Neural progenitor cell (in vitro differentiated cells): ENCODE data around the gene CYP26B1. TPM values are rescaled to one million over a fixed set of nuclear protein-coding genes. Genes with fewer than 3 reads are reported as not detected.

Experiments
- DNase-seq: peaks from one replicate; pipeline ENCODE4 v3.0.0-alpha.2; 2016; ENCODE audit warnings: low spot score
- H2AFZ ChIP-seq: fragments of 200-600 bp; sonication (generic); replicated peaks from 2 replicates; pipeline ENCODE4 v1.6.1; 2016; ENCODE audit warnings: antibody characterized with exemption
- H3F3A ChIP-seq: fragments of 200-600 bp; sonication (generic); 2 replicates; pipeline ENCODE4 v1.6.1; 2016; ENCODE audit warnings: antibody characterized with exemption, low read depth
- H3K27ac ChIP-seq: fragments of 200-600 bp; sonication (generic); 2 replicates; pipeline ENCODE4 v1.5.1; 2016; ENCODE audit warnings: mild to moderate bottlenecking
- H3K27me3 ChIP-seq: fragments of 200-600 bp; sonication (generic); 2 replicates; pipeline ENCODE4 v1.6.1; 2016; ENCODE audit warnings: mild to moderate bottlenecking, moderate library complexity
- H3K36me3 ChIP-seq: fragments of 200-600 bp; sonication (generic); 2 replicates; pipeline ENCODE4 v1.5.1; 2016
- H3K4me1 ChIP-seq: fragments of 200-600 bp; sonication (generic); 2 replicates; pipeline ENCODE4 v1.6.1; 2016; ENCODE audit warnings: mixed run types
- H3K4me2 ChIP-seq: fragments of 200-600 bp; sonication (generic); 2 replicates; pipeline ENCODE4 v1.6.1; 2016
- H3K4me3 ChIP-seq: fragments of 200-600 bp; sonication (generic); 2 replicates; pipeline ENCODE4 v1.5.1; 2016
- H3K79me2 ChIP-seq: fragments of 200-600 bp; sonication (generic); 2 replicates; pipeline ENCODE4 v1.6.1; 2016; ENCODE audit warnings: low read depth
- H3K9ac ChIP-seq: fragments of 200-600 bp; sonication (generic); 2 replicates; pipeline ENCODE4 v1.6.1; 2016
- H3K9me3 ChIP-seq: fragments of 200-600 bp; sonication (generic); 2 replicates; pipeline ENCODE4 v1.5.1; 2016; ENCODE audit warnings: low read depth
- H4K20me1 ChIP-seq: fragments of 200-600 bp; sonication (generic); 2 replicates; pipeline ENCODE4 v1.6.1; 2016; ENCODE audit warnings: low read depth
- H3K27ac Mint-ChIP-seq: 3 replicates; pipeline ENCODE4 v1.8.0; 2021; ENCODE audit warnings: mixed read lengths
- H3K27me3 Mint-ChIP-seq: 2 replicates; pipeline ENCODE4 v1.8.0; 2022; ENCODE audit warnings: low read depth, mild to moderate bottlenecking, inconsistent platforms, moderate library complexity, mixed read lengths; ENCODE audit not compliant: insufficient read depth
- H3K36me3 Mint-ChIP-seq: 3 replicates; pipeline ENCODE4 v1.8.0; 2021; ENCODE audit warnings: mixed read lengths
- H3K4me1 Mint-ChIP-seq: 3 replicates; pipeline ENCODE4 v1.8.0; 2021; ENCODE audit warnings: mixed read lengths
- H3K4me3 Mint-ChIP-seq: 3 replicates; pipeline ENCODE4 v1.8.0; 2021; ENCODE audit warnings: mild to moderate bottlenecking, moderate library complexity, mixed read lengths
- H3K9me3 Mint-ChIP-seq: 3 replicates; pipeline ENCODE4 v1.8.0; 2020; ENCODE audit warnings: mixed read lengths
- EZH2 ChIP-seq: fragments of 200-600 bp; sonication (generic); IDR thresholded peaks from 2 replicates; pipeline ENCODE4 v1.6.1; 2017; ENCODE audit warnings: antibody characterized with exemption, mild to moderate bottlenecking, moderate library complexity
- EZH2phosphoT487 ChIP-seq: fragments of 200-600 bp; sonication (generic); IDR thresholded peaks from 2 replicates; pipeline ENCODE4 v1.6.1; 2017; ENCODE audit warnings: antibody characterized with exemption
- total RNA-seq: library from RNA; depleted of rRNA; stranded (reverse); fragments of >200 nt; gene quantifications from 2 replicates; pipeline ENCODE4 v1.2.3, GENCODE V29; 2015; ENCODE audit warnings: low replicate concordance
- TF ChIP-seq, protein P1 (sequence below): fragments of 200-600 bp; sonication (generic); IDR thresholded peaks from 2 replicates; pipeline ENCODE4 v1.5.1; 2017; ENCODE audit warnings: antibody characterized with exemption, mild to moderate bottlenecking

The CYP26B1 gene
- total RNA-seq, 1 donor from 2014 or later, result 0.21 TPM

DNA sequence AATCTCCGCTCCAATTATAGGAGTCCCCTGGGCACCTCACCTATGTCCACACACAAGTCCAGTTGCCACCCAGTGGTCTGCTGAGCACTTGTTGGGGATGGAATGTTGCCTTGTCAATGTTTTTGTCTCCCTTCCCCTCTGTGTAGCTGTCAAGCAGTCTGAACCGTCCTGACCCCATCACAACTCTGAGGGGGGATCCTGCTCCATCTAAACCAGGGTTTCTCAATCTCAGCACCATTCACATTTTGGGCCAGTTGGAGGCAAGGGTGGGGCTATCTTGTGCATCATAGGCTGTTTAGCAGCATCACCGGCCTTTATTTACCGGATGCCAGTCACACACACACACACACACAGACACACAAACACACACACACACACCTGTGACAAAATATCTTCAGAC is 53.0 kb downstream of the CYP26B1 start:
- no peak overlapping the region for H3K4me2 ChIP-seq
- H3K27me3 Mint-ChIP-seq, result peaks cover 4% of the 10 kb centered on the region
- no peak overlapping the region for H3K4me3 Mint-ChIP-seq
- no peaks in the 10 kb centered on the region for H3K79me2 ChIP-seq
- H3K27me3 ChIP-seq, result no peaks in the 10 kb centered on the region
- no peaks in the 10 kb centered on the region for H3K9me3 ChIP-seq
- H2AFZ ChIP-seq, result no peak overlapping the region
- H4K20me1 ChIP-seq, result no peaks in the 10 kb centered on the region
- H3K36me3 ChIP-seq, result no peaks in the 10 kb centered on the region
- H3K9me3 Mint-ChIP-seq, result no peaks in the 10 kb centered on the region
- DNase-seq, result no peak
- no peak overlapping the region for H3K9ac ChIP-seq
- H3K4me1 ChIP-seq, result no peaks in the 10 kb centered on the region
- TF ChIP-seq, protein P1, sequence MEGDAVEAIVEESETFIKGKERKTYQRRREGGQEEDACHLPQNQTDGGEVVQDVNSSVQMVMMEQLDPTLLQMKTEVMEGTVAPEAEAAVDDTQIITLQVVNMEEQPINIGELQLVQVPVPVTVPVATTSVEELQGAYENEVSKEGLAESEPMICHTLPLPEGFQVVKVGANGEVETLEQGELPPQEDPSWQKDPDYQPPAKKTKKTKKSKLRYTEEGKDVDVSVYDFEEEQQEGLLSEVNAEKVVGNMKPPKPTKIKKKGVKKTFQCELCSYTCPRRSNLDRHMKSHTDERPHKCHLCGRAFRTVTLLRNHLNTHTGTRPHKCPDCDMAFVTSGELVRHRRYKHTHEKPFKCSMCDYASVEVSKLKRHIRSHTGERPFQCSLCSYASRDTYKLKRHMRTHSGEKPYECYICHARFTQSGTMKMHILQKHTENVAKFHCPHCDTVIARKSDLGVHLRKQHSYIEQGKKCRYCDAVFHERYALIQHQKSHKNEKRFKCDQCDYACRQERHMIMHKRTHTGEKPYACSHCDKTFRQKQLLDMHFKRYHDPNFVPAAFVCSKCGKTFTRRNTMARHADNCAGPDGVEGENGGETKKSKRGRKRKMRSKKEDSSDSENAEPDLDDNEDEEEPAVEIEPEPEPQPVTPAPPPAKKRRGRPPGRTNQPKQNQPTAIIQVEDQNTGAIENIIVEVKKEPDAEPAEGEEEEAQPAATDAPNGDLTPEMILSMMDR, result no peak
- TF ChIP-seq EZH2phosphoT487 (no peak), EZH2 (no peak)
- no peak overlapping the region for H3K27ac Mint-ChIP-seq
- H3K4me1 Mint-ChIP-seq, result peaks cover 3% of the 10 kb centered on the region
- no peaks in the 10 kb centered on the region for H3F3A ChIP-seq
- no peak overlapping the region for H3K27ac ChIP-seq
- H3K36me3 Mint-ChIP-seq, result no peaks in the 10 kb centered on the region
- H3K4me3 ChIP-seq, result no peak overlapping the region

DNA sequence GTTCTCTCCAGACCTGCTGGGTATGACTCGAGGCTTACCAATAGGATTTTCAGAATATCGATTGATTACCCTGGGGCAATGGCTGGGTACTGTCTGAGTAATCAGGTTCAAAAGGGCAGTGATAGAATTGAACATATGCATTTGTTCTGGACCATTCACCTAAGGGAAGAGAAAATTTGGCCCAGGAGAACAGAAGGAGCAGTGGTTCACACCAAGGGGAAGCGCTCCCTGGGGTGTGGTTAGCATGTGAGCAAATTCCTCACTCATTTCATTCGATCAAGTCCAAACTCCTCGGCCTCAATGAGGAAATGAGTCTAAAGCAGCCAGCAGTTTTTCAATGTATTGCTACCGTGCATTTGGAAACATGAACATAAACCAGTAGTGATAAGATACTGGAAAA is 55.6 kb downstream of the CYP26B1 start:
- H3K27me3 ChIP-seq, result no peaks in the 10 kb centered on the region
- peaks cover 3% of the 10 kb centered on the region for H3K4me1 Mint-ChIP-seq

DNA sequence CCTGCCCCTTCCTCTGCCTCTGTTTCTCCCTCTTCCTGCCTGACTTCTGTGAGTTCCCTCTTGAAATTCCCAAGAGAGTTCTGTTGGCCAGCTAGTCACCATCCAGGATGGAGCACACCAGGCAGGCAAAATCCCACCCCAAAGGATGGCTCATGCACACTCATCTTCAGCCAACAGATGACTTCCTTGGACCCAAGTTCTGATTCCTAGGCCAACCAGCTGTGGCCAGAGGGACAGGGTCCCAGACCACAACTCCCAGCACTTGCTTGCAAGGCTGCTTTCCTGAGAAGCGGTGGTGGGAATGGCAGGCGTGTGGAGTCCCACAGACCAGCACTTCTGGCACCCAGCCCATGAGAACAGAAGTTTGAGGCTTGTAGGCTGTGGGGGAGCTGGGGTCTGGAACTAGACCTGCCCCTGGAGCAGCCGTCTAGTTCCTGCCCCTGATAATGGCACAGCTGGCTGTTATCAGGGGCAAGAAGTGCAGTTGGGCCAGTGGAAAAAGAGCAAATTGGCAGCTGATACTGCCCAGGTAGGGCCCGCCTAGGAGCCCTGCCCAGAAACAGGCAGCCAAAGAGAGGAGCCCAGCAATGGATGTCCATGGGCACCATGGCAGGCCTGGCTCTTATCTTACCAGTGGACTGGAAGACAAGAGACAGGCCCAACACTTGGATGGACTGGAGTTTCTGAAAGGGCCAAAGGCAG is 56.7 kb downstream of the CYP26B1 start:
- H3K9me3 Mint-ChIP-seq, result peaks cover 3% of the 10 kb centered on the region
- Histone ChIP-seq H3K9me3 (no peaks in the 10 kb centered on the region), H3K4me3 (no peak overlapping the region), H3K27ac (no peak overlapping the region), H3K36me3 (no peaks in the 10 kb centered on the region), H3K4me1 (no peaks in the 10 kb centered on the region), H3K27me3 (no peaks in the 10 kb centered on the region), H2AFZ (no peak overlapping the region), H4K20me1 (no peaks in the 10 kb centered on the region), H3K79me2 (no peaks in the 10 kb centered on the region), H3F3A (no peaks in the 10 kb centered on the region), H3K9ac (no peak overlapping the region), H3K4me2 (no peak overlapping the region)
- peaks cover 3% of the 10 kb centered on the region for H3K4me1 Mint-ChIP-seq
- no peak for DNase-seq
- no peaks in the 10 kb centered on the region for H3K36me3 Mint-ChIP-seq
- no peak overlapping the region for H3K4me3 Mint-ChIP-seq
- H3K27ac Mint-ChIP-seq, result no peak overlapping the region
- H3K27me3 Mint-ChIP-seq, result peaks cover 6% of the 10 kb centered on the region
- TF ChIP-seq, protein P1, result no peak
- no peak for TF ChIP-seq EZH2
- no peak for TF ChIP-seq EZH2phosphoT487

More for the DNA sequence above, 55.6 kb downstream of the CYP26B1 start:
- no peak overlapping the region for H3K4me2 ChIP-seq
- no peak overlapping the region for H3K4me3 ChIP-seq
- no peak overlapping the region for H3K9ac ChIP-seq
- H3K27ac ChIP-seq, result no peak overlapping the region
- H3K9me3 ChIP-seq, result no peaks in the 10 kb centered on the region
- Mint-ChIP-seq H3K4me3 (no peak overlapping the region), H3K27me3 (peaks cover 5% of the 10 kb centered on the region), H3K27ac (no peak overlapping the region), H3K36me3 (no peaks in the 10 kb centered on the region), H3K9me3 (peaks cover 3% of the 10 kb centered on the region)
- H4K20me1 ChIP-seq, result no peaks in the 10 kb centered on the region
- H3K4me1 ChIP-seq, result no peaks in the 10 kb centered on the region
- H3K79me2 ChIP-seq, result no peaks in the 10 kb centered on the region
- H2AFZ ChIP-seq, result no peak overlapping the region
- H3K36me3 ChIP-seq, result no peaks in the 10 kb centered on the region
- TF ChIP-seq EZH2 (no peak), EZH2phosphoT487 (no peak)
- TF ChIP-seq, protein P1, result no peak
- DNase-seq, result no peak
- H3F3A ChIP-seq, result no peaks in the 10 kb centered on the region
